ENCODE data around the gene ZNF423.

ZNF423 gene

GRCh38 chr16:49826515-49826914 is 29.4 kb downstream of the ZNF423 start:
- DNase-seq (ENCODE audit: low read depth, low spot score), result no peak

- DNase-seq (ENCODE audit: low read depth, low spot score), result no peak
Measured at GRCh38 chr16:49825041-49825440, 30.9 kb downstream of the ZNF423 start.

- DNase-seq (ENCODE audit: low read depth, low spot score), result no peak
Measured at GRCh38 chr16:49824593-49824992, 31.3 kb downstream of the ZNF423 start.

GRCh38 chr16:49822649-49823370 is 33.1 kb downstream of the ZNF423 start:
- no peak for DNase-seq (ENCODE audit: low read depth, low spot score)

- no peak for DNase-seq (ENCODE audit: low read depth, low spot score)
Measured at GRCh38 chr16:49821614-49822282, 34.2 kb downstream of the ZNF423 start.

GRCh38 chr16:49821156-49821555 is 34.8 kb downstream of the ZNF423 start:
- no peak for DNase-seq (ENCODE audit: low read depth, low spot score)

GRCh38 chr16:49817754-49818507 is 38.0 kb downstream of the ZNF423 start:
- DNase-seq (ENCODE audit: low read depth, low spot score), result no peak

- no peak for DNase-seq (ENCODE audit: low read depth, low spot score)
Measured at GRCh38 chr16:49816875-49817274, 39.0 kb downstream of the ZNF423 start.

GRCh38 chr16:49811644-49812334 is 44.1 kb downstream of the ZNF423 start:
- DNase-seq (ENCODE audit: low read depth, low spot score), result no peak

GRCh38 chr16:49810831-49811230 is 45.1 kb downstream of the ZNF423 start:
- DNase-seq (ENCODE audit: low read depth, low spot score), result no peak

- DNase-seq (ENCODE audit: low read depth, low spot score), result no peak
Measured at GRCh38 chr16:49809561-49809960, 46.4 kb downstream of the ZNF423 start.

- no peak for DNase-seq (ENCODE audit: low read depth, low spot score)
Measured at GRCh38 chr16:49809062-49809461, 46.9 kb downstream of the ZNF423 start.

- DNase-seq (ENCODE audit: low read depth, low spot score), result no peak
Measured at GRCh38 chr16:49806446-49806845, 49.5 kb downstream of the ZNF423 start.

- DNase-seq (ENCODE audit: low read depth, low spot score), result no peak
Measured at GRCh38 chr16:49801290-49801689, 54.6 kb downstream of the ZNF423 start.

- DNase-seq (ENCODE audit: low read depth, low spot score), result no peak
Measured at GRCh38 chr16:49800876-49801275, 55.0 kb downstream of the ZNF423 start.

- DNase-seq (ENCODE audit: low read depth, low spot score), result no peak
Measured at GRCh38 chr16:49800441-49800840, 55.5 kb downstream of the ZNF423 start.

GRCh38 chr16:49799172-49799571 is 56.7 kb downstream of the ZNF423 start:
- DNase-seq (ENCODE audit: low read depth, low spot score), result no peak

- DNase-seq (ENCODE audit: low read depth, low spot score), result no peak
Measured at GRCh38 chr16:49795513-49795912, 60.4 kb downstream of the ZNF423 start.

GRCh38 chr16:49793244-49793643 is 62.7 kb downstream of the ZNF423 start:
- no peak for DNase-seq (ENCODE audit: low read depth, low spot score)

GRCh38 chr16:49789616-49790015 is 66.3 kb downstream of the ZNF423 start:
- DNase-seq (ENCODE audit: low read depth, low spot score), result no peak

- DNase-seq (ENCODE audit: low read depth, low spot score), result no peak
Measured at GRCh38 chr16:49788986-49789385, 66.9 kb downstream of the ZNF423 start.

GRCh38 chr16:49788572-49788971 is 67.3 kb downstream of the ZNF423 start:
- no peak for DNase-seq (ENCODE audit: low read depth, low spot score)
